Stimulated activated CD4-positive, alpha-beta T cell treated with anti-CD3 and anti-CD28 coated beads, Interleukin-15, amount 100 ng/mL, for 48 hours (primary cell): ENCODE results near the gene ACTN4.

Source experiments
- DNase-seq, 2 donors: peaks; one replicate each; pipeline ENCODE4 v3.0.0-alpha.2; 2020; ENCODE audit warnings: low read depth in 2 of 2

Gene ACTN4

GRCh38 chr19:38709671-38710415 is 62.4 kb downstream of the ACTN4 start:
- DNase-seq = no peak

GRCh38 chr19:38710416-38710702 is 62.9 kb downstream of the ACTN4 start:
- no peak for DNase-seq

GRCh38 chr19:38710928-38711725 is 63.7 kb downstream of the ACTN4 start:
- DNase-seq = no peak

- no peak for DNase-seq
Observed at GRCh38 chr19:38711726-38712153, 64.3 kb downstream of the ACTN4 start.

- DNase-seq = no peak
Observed at GRCh38 chr19:38712161-38712748, 64.8 kb downstream of the ACTN4 start.

- no peak for DNase-seq
Observed at GRCh38 chr19:38713227-38713649, 65.8 kb downstream of the ACTN4 start.

GRCh38 chr19:38713865-38714264 is 66.4 kb downstream of the ACTN4 start:
- DNase-seq = no peak

GRCh38 chr19:38714354-38714778 is 66.9 kb downstream of the ACTN4 start:
- no peak for DNase-seq

- DNase-seq = no peak
Observed at GRCh38 chr19:38715555-38715954, 68.1 kb downstream of the ACTN4 start.

- no peak for DNase-seq
Observed at GRCh38 chr19:38717051-38717450, 69.6 kb downstream of the ACTN4 start.

GRCh38 chr19:38717855-38718254 is 70.4 kb downstream of the ACTN4 start:
- DNase-seq = no peak

GRCh38 chr19:38718747-38719543 is 71.5 kb downstream of the ACTN4 start:
- no peak for DNase-seq

- no peak for DNase-seq
Observed at GRCh38 chr19:38719761-38720558, 72.5 kb downstream of the ACTN4 start.

GRCh38 chr19:38720559-38721236 is 73.2 kb downstream of the ACTN4 start:
- no peak for DNase-seq

- no peak for DNase-seq
Observed at GRCh38 chr19:38721496-38721895, 74.0 kb downstream of the ACTN4 start.

- no peak for DNase-seq
Observed at GRCh38 chr19:38721979-38722773, 74.7 kb downstream of the ACTN4 start.

GRCh38 chr19:38722947-38723605 is 75.6 kb downstream of the ACTN4 start:
- no peak for DNase-seq

GRCh38 chr19:38723606-38723965 is 76.1 kb downstream of the ACTN4 start:
- no peak for DNase-seq
